GM13976 (cell line): ENCODE measurements around the gene MAP3K3.

Experiments used
- DNase-seq: peaks from one replicate; pipeline ENCODE4 v3.0.0; 2012; ENCODE audit warnings: low spot score
- CTCF ChIP-seq: IDR thresholded peaks from 2 replicates; pipeline ENCODE4 v1.5.1; 2012; ENCODE audit warnings: borderline replicate concordance, mild to moderate bottlenecking; ENCODE audit not compliant: insufficient read depth; ENCODE audit errors: extremely low read depth, missing control alignments, control extremely low read depth
- in situ Hi-C: fragments of 300-500 bp; cut with MboI; formaldehyde crosslinking; loops from one replicate; pipeline ENCODE4 v1.12.0; 2022; ENCODE audit warnings: low sequenced_read_pairs, mixed read lengths, inconsistent platforms; ENCODE audit not compliant: unreplicated experiment

The MAP3K3 gene

GRCh38 chr17:63621229-63621683 is 961 bp upstream of the MAP3K3 start:
- TF ChIP-seq CTCF = no peak
- DNase-seq = no peak
- in situ Hi-C loops = no loop called here

GRCh38 chr17:63622574-63623390 is 565 bp downstream of the MAP3K3 start:
- peak; percentile 80 for DNase-seq
- in situ Hi-C loops = no loop called here
- TF ChIP-seq CTCF = no peak

- no peak for TF ChIP-seq CTCF
- no peak for DNase-seq
- in situ Hi-C loops = no loop called here
Measured at GRCh38 chr17:63623786-63624530, 1.7 kb downstream of the MAP3K3 start.

- in situ Hi-C loops = no loop called here
- TF ChIP-seq CTCF = no peak
- DNase-seq = no peak
Measured at GRCh38 chr17:63624531-63624880, 2.3 kb downstream of the MAP3K3 start.

GRCh38 chr17:63626551-63627180 is 4.4 kb downstream of the MAP3K3 start:
- in situ Hi-C loops = no loop called here
- no peak for TF ChIP-seq CTCF
- DNase-seq = no peak

GRCh38 chr17:63629627-63630026 is 7.4 kb downstream of the MAP3K3 start:
- no peak for DNase-seq
- in situ Hi-C loops = no loop called here
- no peak for TF ChIP-seq CTCF
